ENCODE data around the gene MSS51. TPM values are rescaled to one million over a fixed set of nuclear protein-coding genes. Genes with fewer than 3 reads are reported as not detected.

The MSS51 gene
- total and polyA plus RNA-seq, 8 donors = 0.61 to 6.1 (median 1.3) TPM; not detected in 1

GRCh38 chr10:73469579-73469978 is 36.2 kb upstream of the MSS51 start:
- intact Hi-C loops (cut with DNase I; ENCODE audit: low total_unique reads) = no loop called here
- Histone ChIP-seq H3K36me3 (peaks cover 20 to 99% (median 95%) of the 10 kb centered on the region in 4 donors), H3K4me1 (peaks cover 0 to 11% (median 4%) of the 10 kb centered on the region in 4 donors), H3K27ac (no peak overlapping the region), H3K9me3 (no peaks in the 10 kb centered on the region), H3K4me3 (no peak overlapping the region), H3K27me3 (no peaks in the 10 kb centered on the region)
- no peak for DNase-seq
- TF ChIP-seq EP300 (IDR thresholded peaks at IDR 0.05) (no peak), POLR2A (IDR thresholded peaks at IDR 0.05) (no peak), CTCF (IDR thresholded peaks at IDR 0.05) (no peak), POLR2AphosphoS5 (IDR thresholded peaks at IDR 0.05) (no peak)

GRCh38 chr10:73467206-73467605 is 33.8 kb upstream of the MSS51 start:
- H3K4me3 ChIP-seq = no peak overlapping the region
- H3K4me1 ChIP-seq = peaks cover 0 to 11% (median 4%) of the 10 kb centered on the region in 4 donors
- H3K27ac ChIP-seq = no peak overlapping the region
- 83 to 96% (median 88%) methylated on average over 2 of the region's 2 CpGs for WGBS, 5 donors
- TF ChIP-seq POLR2A (IDR thresholded peaks at IDR 0.05) (no peak), POLR2AphosphoS5 (IDR thresholded peaks at IDR 0.05) (no peak), EP300 (IDR thresholded peaks at IDR 0.05) (no peak), CTCF (IDR thresholded peaks at IDR 0.05) (no peak)
- H3K36me3 ChIP-seq = peaks cover 18 to 97% (median 91%) of the 10 kb centered on the region in 4 donors
- DNase-seq = no peak
- intact Hi-C loops (cut with DNase I; ENCODE audit: low total_unique reads) = no loop called here
- H3K9me3 ChIP-seq = no peaks in the 10 kb centered on the region
- no peaks in the 10 kb centered on the region for H3K27me3 ChIP-seq

- 51 to 63% (median 59%) methylated on average over 2 of the region's 2 CpGs for WGBS, 5 donors
- peaks cover 18 to 97% (median 90%) of the 10 kb centered on the region in 4 donors for H3K36me3 ChIP-seq
- H3K4me1 ChIP-seq = peaks cover 0 to 3% (median 0%) of the 10 kb centered on the region in 4 donors
- no peak for TF ChIP-seq CTCF (IDR thresholded peaks at IDR 0.05)
- no peak for TF ChIP-seq EP300 (IDR thresholded peaks at IDR 0.05)
- no peak for TF ChIP-seq POLR2A (IDR thresholded peaks at IDR 0.05)
- TF ChIP-seq POLR2AphosphoS5 (IDR thresholded peaks at IDR 0.05) = no peak
- H3K27ac ChIP-seq = no peak overlapping the region
- no peak for DNase-seq
- no peaks in the 10 kb centered on the region for H3K9me3 ChIP-seq
- intact Hi-C loops (cut with DNase I; ENCODE audit: low total_unique reads) = no loop called here
- no peaks in the 10 kb centered on the region for H3K27me3 ChIP-seq
- no peak overlapping the region for H3K4me3 ChIP-seq
These were observed 32.8 kb upstream of the MSS51 start for GRCh38 chr10:73465978-73466726.

- Histone ChIP-seq H3K27me3 (no peaks in the 10 kb centered on the region), H3K27ac (no peak overlapping the region), H3K36me3 (peaks cover 9 to 77% (median 70%) of the 10 kb centered on the region in 4 donors), H3K9me3 (no peaks in the 10 kb centered on the region), H3K4me3 (no peak overlapping the region), H3K4me1 (no peaks in the 10 kb centered on the region)
- no peak for DNase-seq
- whole genome bisulfite sequencing, 5 donors = 97 to 100% (median 98%) methylated on average over 4 of the region's 4 CpGs
- intact Hi-C loops (cut with DNase I; ENCODE audit: low total_unique reads) = no loop called here
- TF ChIP-seq CTCF (IDR thresholded peaks at IDR 0.05) = no peak
- no peak for TF ChIP-seq EP300 (IDR thresholded peaks at IDR 0.05)
These were observed 27.5 kb upstream of the MSS51 start for GRCh38 chr10:73460897-73461296.
